GM12865 (cell line): ENCODE results near the gene TRIM40.

Source experiments
- DNase-seq: peaks from one replicate; pipeline ENCODE4 v3.0.0; 2010; ENCODE audit warnings: low read depth
- H3K4me3 ChIP-seq: 2 replicates; pipeline ENCODE4 v1.5.1; 2011; ENCODE audit warnings: mild to moderate bottlenecking, low read depth, low read length, control low read depth
- CTCF ChIP-seq: IDR thresholded peaks from 2 replicates; pipeline ENCODE4 v1.5.1; 2011; ENCODE audit warnings: low read length, control low read depth, low read depth, inconsistent platforms; ENCODE audit not compliant: insufficient read depth; ENCODE audit errors: missing control alignments

The TRIM40 gene

GRCh38 chr6:30097902-30098768 is 37.8 kb upstream of the TRIM40 start:
- DNase-seq, result no peak
- no peak for TF ChIP-seq CTCF
- no peak overlapping the region for H3K4me3 ChIP-seq

GRCh38 chr6:30100154-30100553 is 35.8 kb upstream of the TRIM40 start:
- no peak for DNase-seq
- no peak overlapping the region for H3K4me3 ChIP-seq
- no peak for TF ChIP-seq CTCF

- H3K4me3 ChIP-seq, result peak overlapping the region; percentile 22
- DNase-seq, result no peak
- no peak for TF ChIP-seq CTCF
Observed at GRCh38 chr6:30100585-30101443, 35.1 kb upstream of the TRIM40 start.

- peak; percentile 72 for DNase-seq
- H3K4me3 ChIP-seq, result peak overlapping the region; percentile 36
- TF ChIP-seq CTCF, result peak; percentile 1
Observed at GRCh38 chr6:30101444-30102413, 34.2 kb upstream of the TRIM40 start.

- TF ChIP-seq CTCF, result no peak
- DNase-seq, result no peak
- peak overlapping the region; percentile 36 for H3K4me3 ChIP-seq
Observed at GRCh38 chr6:30102414-30102969, 33.4 kb upstream of the TRIM40 start.
